ENCODE measurements around the gene LCAT.
A peak's percentile ranks its signal among the peaks of the same experiment; 100 is the strongest.
"Not testable (repeated sequence)": the region's sequence is repeated elsewhere in the genome, so short reads cannot be mapped to it uniquely, and the experiment has no call there.

The LCAT gene

GRCh38 chr16:67943619-67944504 is at the start of gene LCAT:
TSS of gene LCAT (minus strand) at chr16:67944120. CDS start at chr16:67944101, 19 bp downstream.
- no peak for DNase-seq (ENCODE audit: low read depth)

DNA sequence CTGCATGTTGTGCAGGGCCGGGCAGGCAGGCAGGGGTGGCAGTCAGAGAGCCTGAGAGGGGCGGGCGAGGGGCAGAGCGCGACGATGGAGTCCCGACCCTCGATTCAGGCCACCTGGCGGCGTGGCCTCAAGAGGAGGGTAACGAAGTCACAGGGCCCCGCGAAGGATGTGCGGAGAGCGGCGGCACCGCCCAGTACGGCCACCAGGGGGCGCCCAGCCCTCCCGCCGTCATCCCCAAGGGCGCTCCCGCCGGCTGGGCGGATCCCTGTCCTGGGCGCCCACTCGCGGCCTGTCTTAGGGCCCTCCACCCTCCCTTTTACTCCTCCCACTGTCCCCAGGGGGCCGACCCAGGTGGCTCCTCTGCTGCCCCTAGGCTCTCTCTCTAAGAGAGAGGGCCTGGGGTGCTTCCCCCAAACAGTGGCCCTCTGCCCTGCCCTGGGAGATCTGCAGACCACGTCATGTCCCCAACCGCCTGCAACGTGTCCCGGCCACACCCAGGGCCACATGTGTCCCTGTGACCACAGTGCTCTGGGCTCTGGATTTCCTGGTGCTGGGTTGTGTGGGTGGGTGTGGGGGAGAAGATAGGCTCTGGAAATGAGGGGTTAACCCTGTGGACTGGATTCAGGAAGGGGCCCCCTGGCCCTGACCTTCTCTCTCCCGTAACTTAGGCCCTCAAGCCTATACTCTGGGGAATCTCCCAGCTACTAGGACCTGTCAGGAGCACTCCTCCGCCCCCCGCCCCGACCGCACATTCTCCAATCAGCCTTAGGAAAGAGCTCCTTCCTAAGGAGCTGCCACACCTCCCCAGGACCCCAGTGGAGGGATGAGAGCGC is 49.5 kb upstream of the LCAT start:
- peak; percentile 46 for DNase-seq (ENCODE audit: low read depth)

DNA sequence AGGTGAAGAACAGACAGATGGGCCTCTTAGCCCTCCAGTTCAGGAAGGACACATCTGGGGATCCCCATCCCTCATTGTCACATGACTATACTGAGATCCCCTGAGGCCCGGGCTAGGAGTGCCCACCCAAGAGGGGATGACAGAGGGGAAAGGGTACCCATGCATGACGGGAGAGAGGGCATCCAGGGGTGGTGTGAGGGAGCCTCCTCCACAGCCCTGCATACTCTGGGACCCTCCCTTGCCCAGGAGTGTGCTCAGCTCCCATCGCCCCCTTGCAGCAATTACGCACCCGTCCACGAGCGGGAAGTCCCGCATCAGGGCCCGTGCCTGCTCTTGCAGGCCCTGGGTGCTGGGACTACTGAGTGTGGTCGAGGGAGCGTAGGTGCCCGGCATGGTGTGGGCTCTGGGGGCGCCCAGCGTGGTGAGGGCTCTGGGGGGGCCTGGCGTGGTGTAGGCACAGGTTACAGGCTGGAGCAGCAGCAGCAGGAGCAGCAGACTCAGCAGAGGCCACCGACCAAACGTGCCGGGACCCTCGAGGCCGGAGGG is 48.8 kb upstream of the LCAT start:
- DNase-seq (ENCODE audit: low read depth) = no peak

DNA sequence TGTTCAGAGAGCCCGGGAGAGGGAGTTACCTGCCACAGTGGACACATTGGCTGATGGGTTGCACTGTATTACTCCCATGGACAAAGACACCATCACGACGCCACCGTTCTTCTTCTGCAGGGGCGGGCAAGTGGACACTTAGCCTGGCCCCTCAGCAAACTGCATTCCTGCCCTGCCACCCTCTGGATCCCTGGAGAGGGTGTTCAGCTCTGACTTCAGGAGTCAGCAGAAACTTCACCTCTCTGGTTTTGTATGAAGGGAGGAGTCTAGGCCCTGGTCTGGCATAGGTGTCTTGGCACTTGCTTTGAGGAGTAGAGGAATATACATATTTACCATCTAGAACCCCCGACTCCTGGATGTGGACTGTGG is 46.1 kb upstream of the LCAT start:
- DNase-seq (ENCODE audit: low read depth) = no peak

DNA sequence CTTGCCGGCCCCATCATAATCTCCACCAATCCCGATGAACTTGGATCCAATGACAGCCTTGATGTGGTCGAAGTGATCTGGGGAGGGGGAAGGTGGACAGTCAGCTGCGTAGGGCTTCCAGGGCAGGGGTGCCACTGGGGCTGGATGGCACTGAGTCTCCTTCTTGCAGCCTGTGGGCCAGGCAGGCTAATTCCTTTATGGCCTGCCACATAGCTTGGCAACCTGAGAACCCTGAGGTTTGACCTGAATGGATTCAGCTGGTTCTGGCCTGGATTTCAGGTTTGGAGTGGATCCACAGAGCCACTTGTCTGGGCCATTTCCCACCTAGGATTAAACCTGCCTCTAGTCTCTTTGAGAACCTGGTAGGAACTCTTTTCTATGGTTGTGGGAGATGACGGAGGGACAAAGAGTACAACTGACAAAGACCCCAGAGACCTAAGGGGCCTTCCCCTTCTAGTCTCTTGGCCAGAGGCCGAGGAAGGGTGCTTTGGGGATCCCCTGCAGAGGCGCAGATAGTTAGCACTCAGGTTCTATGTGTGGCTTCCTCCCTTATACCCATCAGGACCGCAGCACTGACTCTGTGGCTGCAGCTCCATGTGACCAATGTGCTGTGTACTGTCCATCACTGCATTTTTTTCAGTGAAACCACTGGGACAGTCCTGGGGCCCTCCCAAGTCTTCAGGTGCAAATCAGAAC is 45.5 kb upstream of the LCAT start:
- DNase-seq (ENCODE audit: low read depth) = no peak

- DNase-seq (ENCODE audit: low read depth) = no peak
Observed at GRCh38 chr16:67988675-67989074, 44.8 kb upstream of the LCAT start.

GRCh38 chr16:67987460-67988160 is 43.7 kb upstream of the LCAT start:
- no peak for DNase-seq (ENCODE audit: low read depth)

DNA sequence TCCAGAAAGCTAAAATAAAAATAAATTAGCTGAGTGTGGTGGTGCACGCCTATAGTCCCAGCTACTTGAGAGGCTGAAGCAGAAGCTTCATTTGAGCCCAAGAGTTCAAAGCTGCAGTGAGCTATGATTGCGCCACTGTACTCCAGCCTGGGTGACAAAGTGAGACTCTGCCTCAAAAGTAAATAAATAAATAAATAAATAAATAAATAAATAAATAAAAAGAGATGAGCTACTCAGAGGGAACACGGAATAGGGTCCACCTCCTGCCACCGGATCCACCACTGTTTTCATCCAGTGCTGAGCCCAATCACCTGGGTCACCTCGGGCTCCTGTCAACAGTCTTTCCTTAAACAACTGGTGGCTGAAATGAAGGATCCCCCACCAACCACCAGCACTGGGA is 43.0 kb upstream of the LCAT start:
- DNase-seq (ENCODE audit: low read depth) = no peak

DNA sequence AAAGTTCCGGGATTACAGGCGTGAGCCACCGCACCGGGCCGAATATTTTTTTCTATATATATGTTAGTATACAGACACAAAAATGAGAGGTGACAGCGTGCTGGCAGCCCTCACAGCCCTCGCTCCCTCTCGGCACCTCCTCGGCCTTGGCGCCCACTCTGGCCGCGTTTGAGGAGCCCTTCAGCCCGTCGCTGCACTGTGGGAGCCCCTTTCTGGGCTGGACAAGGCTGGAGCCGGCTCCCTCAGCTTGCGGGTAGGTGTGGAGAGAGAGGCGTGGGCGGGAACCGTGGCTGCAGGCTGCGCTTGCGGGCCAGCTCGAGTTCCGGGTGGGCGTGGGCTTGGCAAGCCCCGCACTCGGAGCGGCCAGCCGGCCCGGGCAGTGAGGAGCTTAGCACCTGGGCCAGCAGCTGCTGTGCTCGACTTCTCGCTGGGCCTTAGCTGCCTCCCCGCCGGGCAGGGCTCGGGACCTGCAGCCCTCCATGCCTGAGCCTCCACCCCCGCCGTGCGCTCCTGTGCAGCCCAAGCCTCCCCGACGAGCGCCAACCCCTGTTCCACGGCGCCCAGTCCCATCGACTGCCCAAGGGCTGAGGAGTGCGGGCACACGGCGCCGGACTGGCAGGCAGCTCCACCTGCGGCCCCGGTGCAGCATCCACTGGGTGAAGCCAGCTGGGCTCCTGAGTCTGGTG is 38.2 kb upstream of the LCAT start:
- no peak for DNase-seq (ENCODE audit: low read depth)

DNA sequence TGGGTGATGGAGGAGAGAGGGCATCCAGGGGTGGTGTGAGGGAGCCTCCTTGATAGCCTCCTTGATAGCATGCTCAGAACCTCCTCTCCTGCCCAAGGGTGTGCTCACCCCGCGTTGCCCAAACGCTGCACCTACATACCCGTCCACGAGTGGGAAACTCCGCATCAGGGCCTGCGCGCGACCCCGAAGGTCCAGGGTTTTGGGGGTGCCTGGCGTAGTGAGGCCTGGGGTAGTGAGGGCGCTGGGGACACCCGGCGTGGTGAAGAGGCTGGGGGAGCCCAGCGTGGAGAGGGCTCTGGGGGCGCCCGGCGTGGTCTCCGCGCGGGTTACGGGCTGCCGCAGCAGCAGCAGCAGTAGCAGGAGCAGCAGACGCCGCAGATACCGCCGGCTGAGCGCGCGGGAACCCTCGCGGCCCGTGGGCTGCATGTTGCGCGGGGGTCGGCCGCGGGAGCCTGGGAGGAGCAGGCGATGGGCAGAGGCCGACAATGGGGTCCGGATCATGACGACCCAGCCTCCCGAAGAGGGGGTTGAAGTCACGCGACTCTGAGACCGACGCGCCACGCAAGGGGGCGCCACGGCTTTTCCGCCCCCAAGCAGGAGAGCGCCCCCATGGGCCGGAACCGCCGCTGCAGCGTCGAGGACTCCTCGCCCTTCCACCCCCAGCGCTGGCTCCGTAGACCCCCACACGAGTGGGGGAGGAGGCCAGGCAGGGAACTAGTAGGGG is 36.2 kb upstream of the LCAT start, which contains the start of gene DPEP3:
Gene DPEP3, minus strand, starts transcription at position 545 of the 724 bp plus-strand sequence. Its CDS starts 119 bp downstream, at position 426.
- DNase-seq (ENCODE audit: low read depth) = no peak

GRCh38 chr16:67977469-67978227 is 33.7 kb upstream of the LCAT start:
- no peak for DNase-seq (ENCODE audit: low read depth)

DNA sequence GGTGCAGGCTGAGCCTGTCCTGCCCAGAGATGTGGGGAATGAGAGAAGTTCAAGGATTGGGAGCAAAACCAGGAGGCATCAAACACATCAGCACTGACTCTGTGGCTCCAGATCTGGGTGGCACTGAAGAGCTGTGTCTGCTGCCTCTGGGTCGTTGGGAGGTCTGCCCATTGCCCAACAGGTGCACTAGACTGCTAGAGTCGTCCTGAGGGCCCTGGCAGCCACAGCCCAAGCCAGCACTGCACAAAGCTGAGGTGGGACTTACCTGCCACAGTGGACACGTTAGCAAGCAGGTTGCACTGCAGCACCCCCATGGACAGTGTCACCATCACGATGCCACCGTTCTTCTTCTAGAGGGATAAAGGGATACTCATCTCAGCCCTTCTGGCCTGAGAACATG is 33.1 kb upstream of the LCAT start:
- DNase-seq (ENCODE audit: low read depth) = no peak

DNA sequence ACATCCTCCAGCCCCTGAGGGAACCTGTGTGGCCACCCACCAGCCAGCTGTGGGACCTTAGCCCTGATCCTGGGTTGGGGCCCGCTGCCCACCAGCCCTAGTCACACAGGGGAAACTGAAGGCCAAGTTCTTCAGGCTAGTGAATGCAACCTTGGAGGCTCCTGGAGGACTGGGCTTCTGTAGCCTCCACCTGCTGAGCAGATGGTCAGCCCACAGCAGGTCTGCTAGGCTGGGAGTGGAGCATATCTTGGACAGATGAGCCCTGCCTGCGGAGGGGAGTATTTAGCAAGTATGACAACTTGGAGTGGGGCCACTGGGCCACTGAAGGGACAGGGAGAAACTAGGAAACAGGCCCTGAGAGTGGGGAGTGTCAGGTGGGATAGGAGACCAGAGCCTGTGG is 32.3 kb upstream of the LCAT start:
- DNase-seq (ENCODE audit: low read depth) = no peak

DNA sequence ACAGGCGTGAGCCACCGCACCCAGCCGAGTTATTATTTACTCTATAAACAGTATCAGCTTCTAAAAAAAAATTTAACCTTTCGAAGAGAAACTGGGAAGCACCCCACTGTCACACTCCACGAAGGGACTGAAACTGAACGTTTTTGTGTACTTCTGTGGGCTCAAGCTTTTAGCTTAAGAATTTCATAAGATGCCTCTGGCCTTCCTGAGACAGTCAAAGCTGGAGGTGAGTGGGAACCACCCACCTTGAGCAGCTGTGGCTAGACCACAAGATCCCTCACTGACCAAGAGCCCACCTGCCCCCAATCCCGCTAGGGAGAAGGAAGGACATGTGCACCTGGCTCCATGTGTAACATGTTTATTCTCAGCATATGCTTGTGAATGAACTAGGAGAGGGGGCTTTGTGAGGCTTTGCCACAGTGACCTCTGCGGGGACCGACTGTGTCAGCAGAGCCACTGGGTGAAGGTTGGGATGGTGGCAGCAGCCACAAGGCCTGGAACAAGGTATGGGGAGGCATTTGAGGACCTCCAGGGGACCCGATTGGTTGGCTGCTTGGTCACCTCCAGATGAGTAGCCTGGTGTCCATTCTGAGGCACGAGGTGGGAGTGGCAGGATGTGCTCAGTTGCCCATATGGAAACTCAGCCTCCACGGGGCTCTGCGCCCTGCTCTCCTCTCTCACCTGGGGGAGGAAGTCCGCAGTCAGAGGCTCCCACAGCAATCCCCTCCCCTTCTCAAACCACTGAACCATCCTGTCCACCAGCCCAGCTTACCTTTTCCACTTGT is 31.6 kb upstream of the LCAT start:
- no peak for DNase-seq (ENCODE audit: low read depth)

DNA sequence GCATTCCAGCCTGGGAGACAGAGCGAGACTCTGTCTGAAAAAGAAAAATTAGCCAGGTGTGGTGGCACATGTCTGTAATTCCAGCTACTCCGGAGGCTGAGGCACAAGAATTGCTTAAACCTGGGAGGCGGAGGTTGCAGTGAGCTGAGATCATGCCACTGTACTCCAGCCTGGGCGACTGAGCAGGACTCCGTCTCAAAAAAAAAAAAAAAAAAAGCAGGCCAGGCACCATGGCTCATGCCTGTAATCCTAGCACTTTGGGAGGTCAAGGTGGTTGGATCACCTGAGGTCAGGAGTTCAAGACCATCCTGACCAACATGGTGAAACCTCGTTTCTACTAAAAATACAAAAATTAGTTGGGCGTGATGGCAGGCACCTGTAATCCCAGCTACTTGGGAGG is 28.4 kb upstream of the LCAT start:
- not testable (repeated sequence) for DNase-seq (ENCODE audit: low read depth)

DNA sequence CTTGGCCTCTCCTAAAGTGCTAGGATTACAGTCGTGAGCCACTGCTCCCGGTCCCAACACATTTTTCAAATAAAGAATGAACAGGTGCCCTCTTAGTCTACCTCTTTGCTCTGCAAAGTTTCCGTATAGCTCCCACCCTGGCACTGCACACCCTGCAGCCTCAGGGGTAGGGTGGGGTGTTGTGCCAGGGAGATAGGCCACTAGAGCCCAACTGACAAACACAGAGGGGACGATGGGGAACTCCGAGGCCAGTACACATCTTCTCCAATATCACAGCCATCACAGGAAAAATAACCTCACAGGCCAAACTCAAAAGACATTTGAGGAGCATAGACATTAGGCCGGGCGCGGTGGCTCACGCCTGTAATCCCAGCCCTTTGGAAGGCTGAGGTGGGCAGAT is 27.2 kb upstream of the LCAT start:
- no peak for DNase-seq (ENCODE audit: low read depth)

GRCh38 chr16:67969254-67970039 is 25.5 kb upstream of the LCAT start:
- DNase-seq (ENCODE audit: low read depth) = no peak
